A549 (cell line): ENCODE data around the gene GBP7.

Experiments used
- CTCF ChIP-seq: fragments of >200 bp; sonication (Bioruptor Twin); formaldehyde crosslinking; IDR thresholded peaks from 3 replicates; pipeline ENCODE4 v1.5.1; 2016
- HDAC2 ChIP-seq: fragments of 200-600 bp; sonication (generic); IDR thresholded peaks from 2 replicates; pipeline ENCODE4 v1.6.1; 2016
- POLR2A ChIP-seq: IDR thresholded peaks from 2 replicates; pipeline ENCODE4 v1.6.1; 2012; ENCODE audit warnings: mild to moderate bottlenecking, low read length

- no peak for TF ChIP-seq POLR2A
- TF ChIP-seq HDAC2, result no peak
- no peak for TF ChIP-seq CTCF
Observed at GRCh38 chr1:89114662-89115061, 61.1 kb downstream of the GBP7 start.
